ENCODE measurements around the gene RPN2.

RPN2 gene

GRCh38 chr20:37219751-37220668 is 40.9 kb downstream of the RPN2 start:
- DNase-seq: no peak

- peak; percentile 27 for DNase-seq
Measured at GRCh38 chr20:37220731-37221130, 41.6 kb downstream of the RPN2 start.

GRCh38 chr20:37222086-37222485 is 43.0 kb downstream of the RPN2 start:
- no peak for DNase-seq

- peak; percentile 36 for DNase-seq
Measured at GRCh38 chr20:37223053-37223452, 43.9 kb downstream of the RPN2 start.

DNA sequence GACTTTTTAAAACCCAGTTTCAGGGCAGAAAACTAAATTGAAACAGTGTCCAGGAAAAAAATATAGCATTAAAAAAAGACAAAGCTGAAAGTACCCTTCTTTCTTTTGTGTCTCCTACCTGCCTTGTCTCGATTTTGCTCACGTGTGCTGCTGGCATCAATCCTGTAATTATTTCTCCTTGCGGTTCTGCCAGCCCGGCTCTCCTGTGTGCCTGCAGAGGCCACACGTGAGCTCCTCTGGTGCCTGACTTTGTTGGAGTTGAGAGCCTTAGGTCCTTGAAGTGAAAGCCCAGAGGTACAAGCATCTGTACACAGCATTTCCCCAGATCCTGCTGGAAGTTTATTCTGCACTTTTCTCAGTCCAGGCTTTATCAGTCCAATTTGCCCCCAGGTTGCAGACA is 46.0 kb downstream of the RPN2 start:
- no peak for DNase-seq

DNA sequence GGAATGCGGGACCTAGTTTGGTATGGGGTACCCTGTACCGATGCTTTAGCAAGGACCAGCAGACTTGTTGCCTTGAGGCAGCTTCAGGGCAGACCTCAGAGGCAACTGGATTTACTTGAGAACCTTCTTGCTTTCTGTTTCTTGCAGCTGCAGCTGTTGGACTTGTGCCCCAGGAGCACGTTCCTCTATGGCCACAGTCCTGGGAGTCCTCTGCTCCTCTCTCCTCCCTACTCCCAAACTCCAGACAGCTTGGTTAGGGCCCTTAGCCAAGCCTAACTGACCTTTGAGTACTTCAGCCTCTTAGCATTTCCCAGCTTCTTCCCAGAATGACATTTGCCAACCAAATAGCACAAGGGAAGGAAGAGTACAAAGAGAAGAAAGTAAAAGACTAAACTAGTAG is 47.8 kb downstream of the RPN2 start:
- no peak for DNase-seq

DNA sequence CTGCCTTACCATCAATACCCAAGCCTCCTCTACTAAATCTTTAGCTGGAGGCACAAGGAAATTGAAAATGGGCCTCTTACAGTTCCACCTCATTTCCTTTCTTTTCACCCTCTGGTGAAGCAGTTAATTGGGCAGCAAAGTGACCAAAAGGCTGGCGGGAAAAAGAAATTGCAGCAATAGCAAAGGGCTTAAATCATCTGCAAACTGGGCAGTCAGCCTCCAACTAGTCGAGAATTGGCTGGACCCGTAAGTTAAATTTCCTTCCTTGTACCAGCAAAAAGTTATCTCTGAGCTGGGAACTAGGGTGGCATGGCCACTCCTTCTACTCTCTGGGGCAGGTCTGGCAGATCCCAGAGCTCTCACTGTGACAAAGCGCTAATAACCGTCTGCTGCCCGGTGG is 49.0 kb downstream of the RPN2 start:
- no peak for DNase-seq

- no peak for DNase-seq
Measured at GRCh38 chr20:37228656-37229055, 49.5 kb downstream of the RPN2 start.

DNA sequence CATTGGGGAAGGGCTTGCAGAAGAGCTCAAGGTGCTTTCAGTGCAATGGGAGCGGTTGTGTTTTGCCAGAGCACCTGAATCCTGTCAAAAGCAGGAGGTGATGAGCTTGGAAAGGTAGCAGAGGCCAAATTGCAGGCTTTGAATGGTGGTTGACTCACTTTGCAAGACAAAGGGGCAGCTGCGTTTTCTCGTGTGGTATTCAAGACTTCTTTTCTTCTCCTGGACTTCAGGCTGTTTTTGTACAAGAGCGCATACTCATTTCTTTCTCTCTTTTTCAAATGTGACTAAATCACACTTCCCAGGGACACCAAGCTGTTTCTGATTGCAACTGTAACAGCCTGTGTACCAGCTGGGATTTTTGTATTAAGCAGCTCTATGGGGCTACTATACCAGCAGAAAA is 50.2 kb downstream of the RPN2 start:
- no peak for DNase-seq

DNA sequence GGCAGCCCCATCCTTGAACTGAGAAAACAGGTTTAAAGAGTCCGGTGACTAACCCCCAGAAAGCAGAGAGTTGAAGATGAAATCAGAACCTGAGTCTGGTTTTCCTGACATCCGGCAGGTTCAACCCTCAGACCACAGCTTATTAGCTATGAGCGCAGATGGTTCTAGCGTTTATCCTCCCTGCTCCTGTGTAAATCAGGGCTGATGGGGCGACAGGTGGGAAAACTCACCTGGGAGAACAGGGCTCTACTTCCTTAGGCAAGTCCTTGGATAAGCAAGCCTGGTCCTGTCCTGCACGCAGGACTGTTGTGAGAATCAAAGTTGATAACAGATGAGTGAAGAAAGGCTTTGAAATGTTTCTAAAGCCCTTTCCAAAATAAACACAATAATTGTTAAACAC is 51.1 kb downstream of the RPN2 start:
- no peak for DNase-seq

DNA sequence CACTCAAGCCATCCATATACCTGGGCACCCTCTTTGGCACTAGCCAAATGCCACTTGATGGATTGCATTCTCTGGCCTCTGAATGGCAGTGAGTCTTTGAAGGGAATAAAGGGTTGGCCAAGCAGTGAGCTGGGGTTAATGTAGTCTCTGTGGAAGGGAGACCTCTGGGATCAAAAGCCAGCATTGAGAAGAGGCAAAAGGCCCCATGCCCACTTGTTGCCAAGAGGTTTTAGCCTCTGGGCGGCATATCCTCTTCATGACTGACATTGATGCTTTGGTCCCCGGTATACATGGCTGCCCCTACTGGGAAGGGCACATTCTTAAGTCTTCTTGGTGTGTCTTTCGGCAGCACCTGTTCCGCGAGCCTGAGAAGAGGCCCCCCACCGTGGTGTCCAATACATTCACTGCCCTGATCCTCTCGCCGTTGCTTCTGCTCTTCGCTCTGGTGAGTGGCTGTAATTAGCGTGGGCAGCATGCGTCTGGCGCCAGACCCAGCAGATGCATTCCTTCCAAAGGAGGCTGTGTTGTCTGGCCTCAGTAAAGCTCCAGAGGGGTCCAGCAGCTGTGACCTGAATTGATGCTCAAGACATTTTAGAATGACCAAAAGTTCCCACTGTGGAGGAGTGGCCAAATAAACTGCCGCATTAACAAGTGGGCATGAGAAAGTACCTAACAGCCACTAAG is 53.0 kb downstream of the RPN2 start:
- no peak for DNase-seq

- DNase-seq: no peak
Measured at GRCh38 chr20:37233548-37234253, 54.6 kb downstream of the RPN2 start.

- DNase-seq: no peak
Measured at GRCh38 chr20:37234254-37234581, 55.1 kb downstream of the RPN2 start.

GRCh38 chr20:37235065-37235464 is 55.9 kb downstream of the RPN2 start:
- DNase-seq: no peak

- no peak for DNase-seq
Measured at GRCh38 chr20:37236462-37236861, 57.3 kb downstream of the RPN2 start.

DNA sequence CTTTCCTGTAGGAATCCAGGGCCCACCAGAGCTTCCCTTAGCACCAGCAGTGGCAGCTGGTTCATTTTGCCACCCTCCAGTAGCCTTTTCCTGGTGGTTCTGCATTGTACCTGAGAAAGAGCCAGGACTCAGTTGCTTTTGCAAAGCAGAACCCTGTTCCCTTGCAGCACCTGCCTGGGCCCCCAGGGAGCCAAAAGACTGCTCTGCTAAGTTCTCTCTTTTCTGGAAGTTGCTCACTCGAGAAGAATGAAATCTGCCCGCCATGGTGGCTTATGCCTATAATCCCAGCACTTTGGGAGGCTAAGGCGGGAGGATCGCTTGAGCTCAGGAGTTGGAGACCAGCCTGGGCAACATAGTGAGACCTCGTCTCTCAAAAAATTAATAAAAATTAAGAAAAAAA is 58.5 kb downstream of the RPN2 start:
- no peak for DNase-seq

DNA sequence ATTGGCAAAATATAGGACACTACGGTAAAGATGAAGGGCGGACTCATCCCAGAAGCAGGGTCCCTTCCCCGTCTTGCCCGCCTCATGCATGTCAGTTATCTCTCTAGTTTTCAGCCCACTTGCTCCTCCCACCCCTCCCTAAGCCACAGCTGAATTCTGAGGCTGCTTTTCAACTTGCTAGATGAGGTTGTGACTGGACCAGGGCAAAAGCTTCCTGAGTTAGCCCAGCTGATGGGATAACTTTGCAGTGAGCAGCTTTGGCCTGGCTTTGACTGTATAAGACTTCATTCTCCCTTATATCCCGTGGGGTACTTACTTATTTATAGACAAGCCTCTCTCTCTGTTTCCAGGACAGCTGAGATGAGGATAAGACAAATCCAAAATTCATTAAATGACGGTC is 59.3 kb downstream of the RPN2 start:
- no peak for DNase-seq

DNA sequence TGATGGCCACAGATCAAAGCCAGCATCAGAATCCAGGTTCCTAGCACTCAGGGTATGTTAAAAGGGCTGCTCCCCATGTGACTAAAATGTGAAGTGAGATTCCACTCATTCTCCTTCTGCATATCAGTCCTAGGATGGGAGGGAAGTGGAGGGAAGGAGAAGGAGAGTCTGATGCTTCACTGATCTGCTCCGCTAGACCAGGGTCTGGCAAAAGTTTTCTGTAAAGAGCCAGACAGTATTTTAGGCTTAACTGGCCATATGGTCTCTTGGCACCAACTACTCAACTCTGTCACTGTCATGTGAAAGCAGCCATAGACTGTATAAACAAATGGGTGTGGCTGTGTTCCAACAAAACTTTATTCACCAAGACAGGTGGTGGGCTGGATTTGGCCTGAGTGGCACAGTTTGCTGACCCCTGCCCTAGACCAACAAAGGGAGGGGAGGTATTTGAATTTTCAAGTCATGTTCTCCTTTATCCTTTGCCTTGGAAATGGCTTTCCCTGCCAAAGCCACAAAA is 59.9 kb downstream of the RPN2 start:
- DNase-seq: no peak

- no peak for DNase-seq
Measured at GRCh38 chr20:37240337-37241067, 61.4 kb downstream of the RPN2 start.

- DNase-seq: no peak
Measured at GRCh38 chr20:37242503-37242902, 63.4 kb downstream of the RPN2 start.

DNA sequence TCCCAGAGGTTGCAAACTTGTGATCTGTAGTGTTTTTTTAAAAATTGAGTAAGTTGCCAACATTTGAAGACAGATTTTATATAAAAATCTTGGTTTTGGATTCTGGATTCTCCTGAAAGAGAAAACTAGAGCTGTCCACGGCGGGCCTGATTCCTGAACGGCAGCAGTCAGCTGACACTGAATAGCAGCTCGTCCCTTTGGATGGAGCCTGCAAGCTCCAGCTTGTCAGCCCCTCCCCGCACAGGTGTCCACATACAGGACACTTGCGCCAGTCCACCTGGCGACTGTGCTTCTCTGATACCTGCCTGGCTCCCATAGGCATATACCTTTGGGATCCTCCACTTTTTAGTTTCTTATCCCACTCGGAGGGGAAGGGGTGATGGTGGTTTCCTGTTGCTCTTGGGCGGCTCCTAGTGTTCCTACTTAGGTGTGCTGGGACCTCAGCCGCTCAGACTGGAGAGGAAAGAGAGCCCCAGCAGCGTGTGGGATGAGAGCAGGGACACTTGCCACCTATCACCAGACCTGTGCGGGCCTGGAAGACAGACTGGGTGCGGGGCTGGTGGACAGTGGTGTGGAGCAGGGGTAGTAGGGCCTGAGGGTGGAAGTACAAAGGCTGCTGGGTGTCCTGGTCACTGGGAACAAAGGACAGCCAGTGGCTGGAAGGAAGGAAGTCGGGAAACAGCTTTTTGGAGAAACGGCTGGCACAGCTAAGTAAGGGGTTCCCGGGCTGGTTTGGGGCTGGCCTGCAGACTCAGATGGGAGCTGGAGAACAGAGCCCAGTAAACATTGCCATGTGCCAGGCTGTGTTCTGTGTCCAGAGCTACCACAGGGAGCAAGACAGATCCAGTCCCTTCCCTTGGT is 64.2 kb downstream of the RPN2 start:
- DNase-seq: no peak
